GM12874 (cell line): ENCODE measurements around the gene IDH3B.

Experiments
- TF ChIP-seq, protein P1 (sequence below): IDR thresholded peaks from 2 replicates; pipeline ENCODE4 v1.5.1; 2011; ENCODE audit warnings: low read depth, mild to moderate bottlenecking, control low read depth, low read length, moderate library complexity; ENCODE audit not compliant: insufficient read depth

The IDH3B gene

DNA sequence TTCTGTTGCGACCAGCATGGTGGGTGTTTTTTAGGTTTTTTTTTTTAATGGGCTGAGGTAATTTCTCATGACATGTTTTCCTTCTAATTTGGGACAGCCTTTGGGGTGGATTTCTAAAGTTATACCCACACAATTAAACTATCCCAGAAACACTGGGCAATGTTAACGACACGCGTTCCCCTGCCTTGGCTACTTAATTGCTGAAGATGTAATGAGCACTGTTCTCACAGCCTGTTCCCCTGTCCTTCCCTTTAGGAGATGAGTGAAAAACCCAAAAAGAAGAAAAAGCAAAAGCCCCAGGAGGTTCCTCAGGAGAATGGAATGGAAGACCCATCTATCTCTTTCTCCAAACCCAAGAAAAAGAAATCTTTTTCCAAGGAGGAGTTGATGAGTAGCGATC, 6.3 kb downstream of the IDH3B start:
- TF ChIP-seq, protein P1, sequence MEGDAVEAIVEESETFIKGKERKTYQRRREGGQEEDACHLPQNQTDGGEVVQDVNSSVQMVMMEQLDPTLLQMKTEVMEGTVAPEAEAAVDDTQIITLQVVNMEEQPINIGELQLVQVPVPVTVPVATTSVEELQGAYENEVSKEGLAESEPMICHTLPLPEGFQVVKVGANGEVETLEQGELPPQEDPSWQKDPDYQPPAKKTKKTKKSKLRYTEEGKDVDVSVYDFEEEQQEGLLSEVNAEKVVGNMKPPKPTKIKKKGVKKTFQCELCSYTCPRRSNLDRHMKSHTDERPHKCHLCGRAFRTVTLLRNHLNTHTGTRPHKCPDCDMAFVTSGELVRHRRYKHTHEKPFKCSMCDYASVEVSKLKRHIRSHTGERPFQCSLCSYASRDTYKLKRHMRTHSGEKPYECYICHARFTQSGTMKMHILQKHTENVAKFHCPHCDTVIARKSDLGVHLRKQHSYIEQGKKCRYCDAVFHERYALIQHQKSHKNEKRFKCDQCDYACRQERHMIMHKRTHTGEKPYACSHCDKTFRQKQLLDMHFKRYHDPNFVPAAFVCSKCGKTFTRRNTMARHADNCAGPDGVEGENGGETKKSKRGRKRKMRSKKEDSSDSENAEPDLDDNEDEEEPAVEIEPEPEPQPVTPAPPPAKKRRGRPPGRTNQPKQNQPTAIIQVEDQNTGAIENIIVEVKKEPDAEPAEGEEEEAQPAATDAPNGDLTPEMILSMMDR, result no peak

DNA sequence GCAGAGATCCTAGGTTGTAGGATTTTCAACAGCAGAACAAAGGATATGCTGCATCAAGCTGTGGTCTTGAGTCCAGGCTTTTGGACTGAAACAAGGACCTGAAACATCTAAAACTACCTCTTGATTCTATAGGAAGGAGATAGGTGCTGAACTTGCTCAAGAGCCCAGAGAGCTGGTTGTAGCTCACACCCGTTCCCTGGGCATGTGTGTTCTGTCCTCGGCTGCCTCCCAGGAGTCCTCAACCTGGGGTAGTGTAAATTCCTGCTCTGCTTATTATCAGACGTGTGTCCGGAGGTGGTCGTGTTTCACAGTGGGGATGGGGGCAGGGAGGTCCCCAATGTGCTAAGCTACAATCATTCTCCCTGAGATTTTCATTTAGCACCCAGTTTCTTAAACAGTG, 6.8 kb downstream of the IDH3B start:
- TF ChIP-seq, protein P1, result no peak

DNA sequence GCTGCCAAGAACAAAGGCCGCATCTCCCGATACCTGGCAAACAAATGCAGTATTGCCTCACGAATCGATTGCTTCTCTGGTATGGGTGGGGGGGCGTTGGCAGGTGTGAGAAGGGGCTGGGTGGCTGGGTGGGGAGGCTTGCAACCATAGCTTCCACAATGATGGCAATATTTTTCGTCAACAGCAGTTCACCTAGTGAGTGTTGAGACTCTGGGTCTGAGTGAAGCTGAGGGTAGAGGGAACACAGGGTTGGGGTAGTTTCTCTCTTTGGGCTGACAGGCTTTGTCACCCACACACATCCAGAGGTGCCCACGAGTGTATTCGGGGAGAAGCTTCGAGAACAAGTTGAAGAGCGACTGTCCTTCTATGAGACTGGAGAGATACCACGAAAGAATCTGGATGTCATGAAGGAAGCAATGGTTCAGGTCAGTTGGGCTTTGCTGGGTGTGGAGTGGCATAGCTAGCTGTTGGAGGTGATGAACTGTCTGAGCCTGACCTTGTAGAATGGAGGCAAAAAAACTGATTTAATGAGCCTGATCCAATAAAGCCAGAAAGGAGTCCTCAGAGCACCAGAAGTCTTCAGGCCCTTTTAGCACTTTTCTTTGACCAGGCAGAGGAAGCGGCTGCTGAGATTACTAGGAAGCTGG, 7.4 kb downstream of the IDH3B start:
- TF ChIP-seq, protein P1, result no peak

DNA sequence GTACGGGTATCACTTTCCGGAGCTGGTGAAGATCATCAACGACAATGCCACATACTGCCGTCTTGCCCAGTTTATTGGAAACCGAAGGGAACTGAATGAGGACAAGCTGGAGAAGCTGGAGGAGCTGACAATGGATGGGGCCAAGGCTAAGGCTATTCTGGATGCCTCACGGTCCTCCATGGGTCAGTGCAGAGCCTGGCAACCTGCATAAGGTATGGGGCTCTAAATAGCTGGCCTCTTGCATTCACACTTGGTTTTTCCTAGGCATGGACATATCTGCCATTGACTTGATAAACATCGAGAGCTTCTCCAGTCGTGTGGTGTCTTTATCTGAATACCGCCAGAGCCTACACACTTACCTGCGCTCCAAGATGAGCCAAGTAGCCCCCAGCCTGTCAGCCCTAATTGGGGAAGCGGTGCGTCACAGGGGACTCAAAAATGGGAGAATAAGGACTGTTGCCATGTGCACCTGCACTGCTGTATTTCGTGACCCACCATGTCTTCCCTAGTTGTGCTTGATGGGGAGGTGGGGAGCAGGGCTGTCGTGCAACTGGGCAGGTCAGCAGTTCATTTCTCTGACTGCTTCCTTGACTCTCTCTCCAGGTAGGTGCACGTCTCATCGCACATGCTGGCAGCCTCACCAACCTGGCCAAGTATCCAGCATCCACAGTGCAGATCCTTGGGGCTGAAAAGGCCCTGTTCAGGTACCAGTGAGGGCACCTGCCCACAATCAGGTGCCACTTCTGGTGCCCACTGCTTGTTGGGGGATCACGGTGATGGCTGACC, 8.5 kb downstream of the IDH3B start:
- TF ChIP-seq, protein P1, result no peak

DNA sequence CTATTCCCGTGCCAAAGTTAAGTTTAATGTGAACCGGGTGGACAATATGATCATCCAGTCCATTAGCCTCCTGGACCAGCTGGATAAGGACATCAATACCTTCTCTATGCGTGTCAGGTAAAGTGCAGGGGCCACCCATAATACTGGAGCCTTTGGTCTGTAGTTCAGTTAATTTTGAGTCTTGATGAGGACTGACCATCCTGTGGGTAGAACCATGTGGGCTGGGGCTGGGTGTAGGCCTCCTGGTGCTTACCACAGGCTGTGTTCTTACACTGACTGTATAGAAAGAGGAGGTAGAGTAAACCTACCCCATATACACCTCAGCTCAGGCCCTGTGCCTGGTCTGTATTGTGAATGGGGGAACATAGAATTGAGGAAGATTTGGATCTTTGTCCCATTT, 9.2 kb downstream of the IDH3B start:
- TF ChIP-seq, protein P1, result no peak

DNA sequence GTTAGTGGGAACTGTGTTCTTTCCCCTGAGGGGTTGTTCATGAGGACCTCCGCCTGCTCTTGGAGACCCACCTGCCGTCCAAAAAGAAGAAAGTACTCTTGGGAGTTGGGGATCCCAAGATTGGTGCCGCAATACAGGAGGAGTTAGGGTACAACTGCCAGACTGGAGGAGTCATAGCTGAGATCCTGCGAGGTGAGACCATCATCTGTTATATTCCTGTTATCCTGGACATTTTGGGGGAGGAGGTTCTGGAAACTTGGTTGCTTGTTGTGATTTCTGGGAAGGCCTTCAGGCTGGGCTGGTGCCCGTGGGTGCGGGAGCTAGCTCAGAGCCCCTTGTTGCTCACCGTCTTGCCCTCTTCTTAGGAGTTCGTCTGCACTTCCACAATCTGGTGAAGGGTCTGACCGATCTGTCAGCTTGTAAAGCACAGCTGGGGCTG, 9.6 kb downstream of the IDH3B start:
- TF ChIP-seq, protein P1, result no peak

DNA sequence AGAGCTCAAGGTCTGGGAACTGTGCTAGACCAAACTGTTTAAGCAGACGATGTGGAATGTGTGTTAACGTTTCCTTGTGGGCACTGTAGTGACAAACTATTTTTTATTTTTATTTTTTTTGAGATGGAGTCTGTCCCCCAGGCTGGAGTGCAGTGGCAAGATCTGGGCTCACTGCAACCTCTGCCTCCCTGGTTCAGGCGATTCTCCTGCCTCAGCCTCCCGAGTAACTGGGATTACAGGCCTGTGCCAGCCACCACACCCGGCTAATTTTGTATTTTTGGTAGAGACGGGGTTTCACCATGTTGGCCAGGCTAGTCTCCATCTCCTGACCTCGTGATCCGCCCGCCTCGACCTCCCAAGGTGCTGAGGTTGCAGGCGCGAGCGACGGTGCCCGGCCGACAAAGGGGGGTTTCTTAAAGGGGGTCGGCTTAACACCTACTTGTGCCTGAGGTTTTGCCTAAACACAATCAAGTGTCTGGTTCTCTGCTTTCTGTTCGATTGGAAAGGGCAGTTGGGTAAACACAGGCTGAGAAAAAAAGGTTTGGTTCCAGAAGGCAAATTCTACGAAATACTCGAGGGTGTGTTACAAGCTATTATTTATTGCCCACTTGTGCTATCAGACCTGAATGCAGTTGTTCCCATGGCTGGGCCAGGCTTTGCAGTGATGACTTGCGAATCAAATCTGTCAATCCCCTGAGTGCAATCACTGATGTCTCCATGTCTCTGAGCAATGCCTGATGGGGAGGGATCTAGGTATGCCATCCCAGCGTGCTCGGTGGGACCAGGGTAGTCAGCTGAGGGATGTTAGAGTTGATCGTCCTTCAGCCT, 10.2 kb downstream of the IDH3B start:
- TF ChIP-seq, protein P1, result no peak
